ENCODE data around the gene SLC29A4.
A peak's percentile ranks its signal among the peaks of the same experiment; 100 is the strongest.

The SLC29A4 gene

GRCh38 chr7:5351507-5352265, 68.9 kb downstream of the SLC29A4 start:
- H3K36me3 ChIP-seq (replicated peaks in 1 of 2; ENCODE audit: control insufficient read depth in 2 of 2, insufficient read depth in 2 of 2, low read length in 2 of 2): peaks cover 22 to 85% of the 10 kb centered on the region in 2 donors
- no peak overlapping the region for H3K9ac ChIP-seq (ENCODE audit: low read depth, low read length, poor library complexity)
- no peak overlapping the region for H3K27ac ChIP-seq (replicated peaks; ENCODE audit: low read length)
- H3K79me1 ChIP-seq (ENCODE audit: low read depth, low read length): peaks cover 13% of the 10 kb centered on the region
- H3K4me3 ChIP-seq (ENCODE audit: low read length in 2 of 2): no peak overlapping the region
- no peak overlapping the region for H2BK15ac ChIP-seq (ENCODE audit: low read length)
- no peak overlapping the region for H2BK12ac ChIP-seq (ENCODE audit: low read length)
- H3K9me3 ChIP-seq (replicated peaks in 1 of 2; ENCODE audit: control insufficient read depth in 2 of 2, insufficient read depth in 1 of 2, low read depth in 1 of 2, low read length in 2 of 2): peaks cover 0 to 13% of the 10 kb centered on the region in 2 donors
- peaks cover 0 to 42% (median 2%) of the 10 kb centered on the region in 3 experiments for H3K27me3 ChIP-seq (ENCODE audit: control insufficient read depth in 3 of 3, insufficient read depth in 3 of 3, low read depth in 1 of 3, low read length in 3 of 3)
- no peak overlapping the region for H2BK120ac ChIP-seq (ENCODE audit: low read depth, low read length)
- H3K23ac ChIP-seq (ENCODE audit: low read depth, low read length, poor library complexity): peak overlapping the region; percentile 58
- H3K18ac ChIP-seq (ENCODE audit: low read length): no peak overlapping the region
- no peak overlapping the region for H4K8ac ChIP-seq (ENCODE audit: low read depth, low read length)
- no peak overlapping the region for H3K4me2 ChIP-seq (ENCODE audit: insufficient read depth, low read length, poor library complexity, severe bottlenecking)
- no peak overlapping the region for H4K91ac ChIP-seq (ENCODE audit: low read depth, low read length, poor library complexity)
- no peak overlapping the region for H2AK5ac ChIP-seq (ENCODE audit: low read depth, low read length)
- WGBS, 2 donors (ENCODE audit: extremely low coverage in 2 of 2, insufficient read length in 2 of 2, insufficient replicate concordance in 1 of 2): no CpG with 5 or more reads among the region's 35 CpGs
- no peak overlapping the region for H2BK5ac ChIP-seq (ENCODE audit: low read length)
- no peak overlapping the region for H2AFZ ChIP-seq (ENCODE audit: low read length)
- peaks cover 0 to 16% of the 10 kb centered on the region in 2 donors for H3K4me1 ChIP-seq (ENCODE audit: control insufficient read depth in 2 of 2, insufficient read depth in 1 of 2, low read depth in 1 of 2, low read length in 2 of 2)
- H3K14ac ChIP-seq (ENCODE audit: low read length): no peak overlapping the region
- H3K4ac ChIP-seq (ENCODE audit: low read length): no peak overlapping the region
- no peak for DNase-seq (ENCODE audit: low spot score)

- DNase-seq (ENCODE audit: low spot score): no peak
- H3K4me2 ChIP-seq (ENCODE audit: insufficient read depth, low read length, poor library complexity, severe bottlenecking): no peak overlapping the region
- H3K4me3 ChIP-seq (ENCODE audit: low read length in 2 of 2): no peak overlapping the region
- peaks cover 0 to 13% of the 10 kb centered on the region in 2 donors for H3K9me3 ChIP-seq (replicated peaks in 1 of 2; ENCODE audit: control insufficient read depth in 2 of 2, insufficient read depth in 1 of 2, low read depth in 1 of 2, low read length in 2 of 2)
- no peak overlapping the region for H2BK12ac ChIP-seq (ENCODE audit: low read length)
- peaks cover 0 to 16% of the 10 kb centered on the region in 2 donors for H3K4me1 ChIP-seq (ENCODE audit: control insufficient read depth in 2 of 2, insufficient read depth in 1 of 2, low read depth in 1 of 2, low read length in 2 of 2)
- H4K91ac ChIP-seq (ENCODE audit: low read depth, low read length, poor library complexity): no peak overlapping the region
- H3K27me3 ChIP-seq (ENCODE audit: control insufficient read depth in 3 of 3, insufficient read depth in 3 of 3, low read depth in 1 of 3, low read length in 3 of 3): peaks cover 0 to 42% (median 2%) of the 10 kb centered on the region in 3 experiments
- H3K79me1 ChIP-seq (ENCODE audit: low read depth, low read length): peaks cover 13% of the 10 kb centered on the region
- no peak overlapping the region for H2AFZ ChIP-seq (ENCODE audit: low read length)
- H3K4ac ChIP-seq (ENCODE audit: low read length): no peak overlapping the region
- H3K9ac ChIP-seq (ENCODE audit: low read depth, low read length, poor library complexity): no peak overlapping the region
- no peak overlapping the region for H2AK5ac ChIP-seq (ENCODE audit: low read depth, low read length)
- H2BK120ac ChIP-seq (ENCODE audit: low read depth, low read length): peak overlapping the region; percentile 44
- peaks cover 26 to 91% of the 10 kb centered on the region in 2 donors for H3K36me3 ChIP-seq (replicated peaks in 1 of 2; ENCODE audit: control insufficient read depth in 2 of 2, insufficient read depth in 2 of 2, low read length in 2 of 2)
- no peak overlapping the region for H2BK5ac ChIP-seq (ENCODE audit: low read length)
- no CpG with 5 or more reads among the region's 19 CpGs for WGBS, 2 donors (ENCODE audit: extremely low coverage in 2 of 2, insufficient read length in 2 of 2, insufficient replicate concordance in 1 of 2)
- H4K8ac ChIP-seq (ENCODE audit: low read depth, low read length): no peak overlapping the region
- no peak overlapping the region for H2BK15ac ChIP-seq (ENCODE audit: low read length)
- H3K23ac ChIP-seq (ENCODE audit: low read depth, low read length, poor library complexity): peak overlapping the region; percentile 58
- no peak overlapping the region for H3K14ac ChIP-seq (ENCODE audit: low read length)
- no peak overlapping the region for H3K27ac ChIP-seq (replicated peaks; ENCODE audit: low read length)
- H3K18ac ChIP-seq (ENCODE audit: low read length): no peak overlapping the region
These were observed 69.8 kb downstream of the SLC29A4 start for GRCh38 chr7:5352440-5353010.

GRCh38 chr7:5354460-5355232, 71.9 kb downstream of the SLC29A4 start:
- no peak overlapping the region for H2AK5ac ChIP-seq (ENCODE audit: low read depth, low read length)
- DNase-seq (ENCODE audit: low spot score): no peak
- H4K91ac ChIP-seq (ENCODE audit: low read depth, low read length, poor library complexity): no peak overlapping the region
- H3K27ac ChIP-seq (replicated peaks; ENCODE audit: low read length): no peak overlapping the region
- no peak overlapping the region for H4K8ac ChIP-seq (ENCODE audit: low read depth, low read length)
- no peak overlapping the region for H3K4me2 ChIP-seq (ENCODE audit: insufficient read depth, low read length, poor library complexity, severe bottlenecking)
- no peak overlapping the region for H3K4ac ChIP-seq (ENCODE audit: low read length)
- H3K14ac ChIP-seq (ENCODE audit: low read length): no peak overlapping the region
- no peak overlapping the region for H2AFZ ChIP-seq (ENCODE audit: low read length)
- no peak overlapping the region for H2BK5ac ChIP-seq (ENCODE audit: low read length)
- peak overlapping the region; percentile 50 for H3K23ac ChIP-seq (ENCODE audit: low read depth, low read length, poor library complexity)
- H3K18ac ChIP-seq (ENCODE audit: low read length): no peak overlapping the region
- H2BK15ac ChIP-seq (ENCODE audit: low read length): no peak overlapping the region
- peaks cover 0 to 35% (median 2%) of the 10 kb centered on the region in 3 experiments for H3K27me3 ChIP-seq (ENCODE audit: control insufficient read depth in 3 of 3, insufficient read depth in 3 of 3, low read depth in 1 of 3, low read length in 3 of 3)
- WGBS, 2 donors (ENCODE audit: extremely low coverage in 2 of 2, insufficient read length in 2 of 2, insufficient replicate concordance in 1 of 2): no CpG with 5 or more reads among the region's 17 CpGs
- peaks cover 0 to 9% of the 10 kb centered on the region in 2 donors for H3K4me1 ChIP-seq (ENCODE audit: control insufficient read depth in 2 of 2, insufficient read depth in 1 of 2, low read depth in 1 of 2, low read length in 2 of 2)
- H3K79me1 ChIP-seq (ENCODE audit: low read depth, low read length): peaks cover 13% of the 10 kb centered on the region
- H2BK120ac ChIP-seq (ENCODE audit: low read depth, low read length): no peak overlapping the region
- H2BK12ac ChIP-seq (ENCODE audit: low read length): no peak overlapping the region
- no peak overlapping the region for H3K4me3 ChIP-seq (ENCODE audit: low read length in 2 of 2)
- no peak overlapping the region for H3K9ac ChIP-seq (ENCODE audit: low read depth, low read length, poor library complexity)
- H3K36me3 ChIP-seq (replicated peaks in 1 of 2; ENCODE audit: control insufficient read depth in 2 of 2, insufficient read depth in 2 of 2, low read length in 2 of 2): peaks cover 42 to 97% of the 10 kb centered on the region in 2 donors
- H3K9me3 ChIP-seq (replicated peaks in 1 of 2; ENCODE audit: control insufficient read depth in 2 of 2, insufficient read depth in 1 of 2, low read depth in 1 of 2, low read length in 2 of 2): peaks cover 0 to 11% of the 10 kb centered on the region in 2 donors
